Thyroid gland (tissue), 4 donors: ENCODE results near the gene ZNF385C. TPM values are rescaled to one million over a fixed set of nuclear protein-coding genes. Genes with fewer than 3 reads are reported as not detected.

Source experiments
- DNase-seq, 2 donors: peaks; one replicate each; pipeline ENCODE4 v3.0.0-alpha.2; 2019
- H3K27ac ChIP-seq, 3 donors: fragments of 200-600 bp; sonication (generic); 1 replicate in 2 of 3; 2 replicates in 1 of 3; pipeline ENCODE4 v1.5.1; 2016 to 2019; ENCODE audit warnings: mild to moderate bottlenecking in 1 of 3, moderate library complexity in 1 of 3
- H3K27me3 ChIP-seq: fragments of 200-600 bp; sonication (generic); one replicate; pipeline ENCODE4 v1.5.1; 2019
- H3K36me3 ChIP-seq, 2 donors: fragments of 200-600 bp; sonication (generic); one replicate each; pipeline ENCODE4 v1.5.1; 2016 to 2019
- H3K4me1 ChIP-seq, 2 donors: fragments of 200-600 bp; sonication (generic); one replicate each; pipeline ENCODE4 v1.5.1; 2017 to 2019
- H3K4me3 ChIP-seq, 3 donors: fragments of 200-600 bp; sonication (generic); replicated peaks in 1 of 3; 1 replicate in 2 of 3; 2 replicates in 1 of 3; pipeline ENCODE4 v1.5.1; 2016; ENCODE audit warnings: mild to moderate bottlenecking in 1 of 3
- H3K9me3 ChIP-seq: fragments of 200-600 bp; sonication (generic); one replicate; pipeline ENCODE4 v1.5.1; 2017
- CTCF ChIP-seq, 6 experiments: fragments of 200-600 bp in 3 of 6; fragments of 450-650 bp in 3 of 6; sonication (generic) in 3 of 6; IDR thresholded peaks; one replicate each; pipeline ENCODE4 v1.5.1; 2016 to 2019; ENCODE audit warnings: antibody characterized with exemption in 6 of 6, mild to moderate bottlenecking in 2 of 6, inconsistent platforms in 1 of 6, moderate library complexity in 1 of 6
- POLR2A ChIP-seq, 2 donors: fragments of 450-650 bp; IDR thresholded peaks; one replicate each; pipeline ENCODE4 v1.6.1; 2017; ENCODE audit warnings: antibody characterized with exemption in 2 of 2, mild to moderate bottlenecking in 2 of 2, moderate library complexity in 1 of 2
- WGBS, 2 donors: methylation state at CpG; one replicate each; pipeline ENCODE4 v1.1.5; 2017; 5-methylcytosine and 5-hydroxymethylcytosine counted together
- intact Hi-C: fragments of 100-400 bp; cut with DNase I; formaldehyde crosslinking; loops from one replicate; pipeline ENCODE4 v1.15.1; 2023
- total RNA-seq, 4 donors: library from RNA; depleted of rRNA; stranded (reverse); fragments of >200 nt; gene quantifications; one replicate each; pipeline ENCODE4 v1.2.3, GENCODE V29; 2016

Gene ZNF385C
- total RNA-seq, 4 donors from 2014 or later: 0.22 to 0.54 TPM; not detected in 2

- H3K27me3 ChIP-seq: peaks cover 9% of the 10 kb centered on the region
- no peak overlapping the region for H3K27ac ChIP-seq
- H3K4me3 ChIP-seq: no peak overlapping the region
- H3K36me3 ChIP-seq: no peaks in the 10 kb centered on the region
- peaks cover 6 to 8% of the 10 kb centered on the region in 2 donors for H3K4me1 ChIP-seq
- H3K9me3 ChIP-seq: no peaks in the 10 kb centered on the region
- 66 to 79% methylated on average over 10 to 11 of the region's 14 CpGs for WGBS, 2 donors
- DNase-seq: no peak
- no peak for TF ChIP-seq POLR2A (IDR thresholded peaks at IDR 0.05)
- TF ChIP-seq CTCF (IDR thresholded peaks at IDR 0.05): no peak
- intact Hi-C loops: no loop called here
Observed at GRCh38 chr17:42098730-42099399, 592 bp upstream of the ZNF385C start.

- WGBS, 2 donors: 62 to 67% methylated on average over 7 of the region's 8 CpGs
- H3K27me3 ChIP-seq: peaks cover 9% of the 10 kb centered on the region
- H3K9me3 ChIP-seq: no peaks in the 10 kb centered on the region
- intact Hi-C loops: no loop called here
- no peak for DNase-seq
- H3K36me3 ChIP-seq: no peaks in the 10 kb centered on the region
- H3K27ac ChIP-seq: no peak overlapping the region
- peaks cover 6 to 8% of the 10 kb centered on the region in 2 donors for H3K4me1 ChIP-seq
- TF ChIP-seq POLR2A (IDR thresholded peaks at IDR 0.05) (no peak), CTCF (IDR thresholded peaks at IDR 0.05) (no peak)
- no peak overlapping the region for H3K4me3 ChIP-seq
Observed at GRCh38 chr17:42096360-42097111, 1.7 kb downstream of the ZNF385C start.

- TF ChIP-seq CTCF (IDR thresholded peaks at IDR 0.05) (no peak), POLR2A (IDR thresholded peaks at IDR 0.05) (no peak)
- H3K36me3 ChIP-seq: no peaks in the 10 kb centered on the region
- peaks cover 6 to 8% of the 10 kb centered on the region in 2 donors for H3K4me1 ChIP-seq
- peaks cover 9% of the 10 kb centered on the region for H3K27me3 ChIP-seq
- H3K27ac ChIP-seq: no peak overlapping the region
- no peaks in the 10 kb centered on the region for H3K9me3 ChIP-seq
- intact Hi-C loops: no loop called here
- DNase-seq: no peak
- no peak overlapping the region for H3K4me3 ChIP-seq
- 82 to 89% methylated on average over 12 of the region's 12 CpGs for WGBS, 2 donors
Observed at GRCh38 chr17:42094375-42095069, 3.8 kb downstream of the ZNF385C start.

GRCh38 chr17:42092939-42093338 is 5.3 kb downstream of the ZNF385C start:
- DNase-seq: no peak

More at GRCh38 chr17:42092939-42093338, 5.3 kb downstream of the ZNF385C start:
- Histone ChIP-seq H3K4me3 (no peak overlapping the region), H3K36me3 (no peaks in the 10 kb centered on the region), H3K27me3 (peaks cover 7% of the 10 kb centered on the region), H3K9me3 (no peaks in the 10 kb centered on the region), H3K4me1 (peaks cover under 1 to 2% of the 10 kb centered on the region in 2 donors), H3K27ac (no peak overlapping the region)
- TF ChIP-seq CTCF (IDR thresholded peaks at IDR 0.05) (no peak), POLR2A (IDR thresholded peaks at IDR 0.05) (no peak)
- intact Hi-C loops: no loop called here
- 65 to 75% methylated on average over 5 to 6 of the region's 6 CpGs for WGBS, 2 donors
